Measurements from ENCODE around the gene CELF6.

The CELF6 gene

GRCh38 chr15:72315706-72316370 lies 4.1 kb downstream of the CELF6 start (continued):
- TF ChIP-seq PATZ1 (CRISPR knock-in tag; IDR thresholded peaks at IDR 0.05; ENCODE audit: borderline replicate concordance) (no peak), ZNF565 (CRISPR knock-in tag; conservative IDR thresholded peaks at IDR 0.05; ENCODE audit: low read depth) (no peak)

GRCh38 chr15:72313881-72314280 lies 6.1 kb downstream of the CELF6 start:
- TF ChIP-seq ARNTL (CRISPR knock-in tag; IDR thresholded peaks at IDR 0.05; ENCODE audit: borderline replicate concordance, low read depth) (no peak), GLIS3 (CRISPR knock-in tag; IDR thresholded peaks at IDR 0.05) (no peak), CREB5 (CRISPR knock-in tag; IDR thresholded peaks at IDR 0.05; ENCODE audit: low read depth) (no peak), TSHZ2 (CRISPR knock-in tag; IDR thresholded peaks at IDR 0.05) (no peak), ISL1 (CRISPR knock-in tag; IDR thresholded peaks at IDR 0.05) (no peak), ZNF70 (CRISPR knock-in tag; IDR thresholded peaks at IDR 0.05) (no peak), ZFP3 (CRISPR knock-in tag; IDR thresholded peaks at IDR 0.05) (no peak), TOX (CRISPR knock-in tag; IDR thresholded peaks at IDR 0.05; ENCODE audit: borderline replicate concordance) (no peak)
- no peak for ATAC-seq

- ATAC-seq, result no peak
- TF ChIP-seq BACH2 (CRISPR knock-in tag; IDR thresholded peaks at IDR 0.05; ENCODE audit: borderline replicate concordance), result no peak
- no peak for TF ChIP-seq ZNF8 (CRISPR knock-in tag; IDR thresholded peaks at IDR 0.05)
- TF ChIP-seq RARB (CRISPR knock-in tag; IDR thresholded peaks at IDR 0.05), result no peak
- TF ChIP-seq POU6F1 (CRISPR knock-in tag; IDR thresholded peaks at IDR 0.05; ENCODE audit: borderline replicate concordance, low read depth), result no peak
- TF ChIP-seq OSR1 (CRISPR knock-in tag; IDR thresholded peaks at IDR 0.05), result no peak
- no peak for TF ChIP-seq PPARA (CRISPR knock-in tag; IDR thresholded peaks at IDR 0.05; ENCODE audit: borderline replicate concordance)
- no peak for TF ChIP-seq ZC3H10 (CRISPR knock-in tag; IDR thresholded peaks at IDR 0.05)
- no peak for TF ChIP-seq PATZ1 (CRISPR knock-in tag; IDR thresholded peaks at IDR 0.05; ENCODE audit: borderline replicate concordance)
- TF ChIP-seq TOX (CRISPR knock-in tag; IDR thresholded peaks at IDR 0.05; ENCODE audit: borderline replicate concordance), result no peak
- TF ChIP-seq ARNTL (CRISPR knock-in tag; IDR thresholded peaks at IDR 0.05; ENCODE audit: borderline replicate concordance, low read depth), result no peak
- TF ChIP-seq ZFP30 (CRISPR knock-in tag; IDR thresholded peaks at IDR 0.05), result no peak
- TF ChIP-seq ZFP3 (CRISPR knock-in tag; IDR thresholded peaks at IDR 0.05), result no peak
- TF ChIP-seq ISL1 (CRISPR knock-in tag; IDR thresholded peaks at IDR 0.05), result no peak
- no peak for TF ChIP-seq ZNF70 (CRISPR knock-in tag; IDR thresholded peaks at IDR 0.05)
- TF ChIP-seq ESRRG (CRISPR knock-in tag; IDR thresholded peaks at IDR 0.05), result no peak
- no peak for TF ChIP-seq CREB5 (CRISPR knock-in tag; IDR thresholded peaks at IDR 0.05; ENCODE audit: low read depth)
- no peak for TF ChIP-seq TCF4 (CRISPR knock-in tag; IDR thresholded peaks at IDR 0.05; ENCODE audit: borderline replicate concordance)
- no peak for TF ChIP-seq SNAI2 (CRISPR knock-in tag; IDR thresholded peaks at IDR 0.05)
- no peak for TF ChIP-seq ZNF565 (CRISPR knock-in tag; conservative IDR thresholded peaks at IDR 0.05; ENCODE audit: low read depth)
- TF ChIP-seq GLIS3 (CRISPR knock-in tag; IDR thresholded peaks at IDR 0.05), result no peak
Measured at GRCh38 chr15:72313448-72313840, 6.5 kb downstream of the CELF6 start.
